Endothelial cell of umbilical vein (primary cell): ENCODE measurements around the gene RBBP5. TPM values are rescaled to one million over a fixed set of nuclear protein-coding genes. Genes with fewer than 3 reads are reported as not detected.

ENCODE experiments used
- BruUV-seq: library from RNA; stranded (reverse); fragments of 400-500 nt; replicated peaks from 2 replicates; lab custom pipeline; 2021; lab: Mats Ljungman, UMichigan
- CTCF ChIA-PET: fragments of 300-600, 350-600 bp; sonication (Branson Sonifier 250); formaldehyde crosslinking; loops from one replicate; lab custom pipeline; 2021; ENCODE audit warnings: antibody characterized with exemption, inconsistent platforms; lab: Charles Lee
- POLR2A ChIA-PET: fragments of 300-600, 350-600 bp; sonication (Branson Sonifier 250); formaldehyde crosslinking; loops from one replicate; lab custom pipeline; 2021; ENCODE audit warnings: antibody characterized with exemption, inconsistent platforms; lab: Charles Lee
- DNase-seq: peaks from one replicate; pipeline ENCODE4 v3.0.0-alpha.2; 2011; ENCODE audit warnings: low read depth, low spot score
- FAIRE-seq: peaks from 2 replicates; lab custom pipeline; 2011; peaks lifted over from hg19 to GRCh38; lab: Jason Lieb, UNC
- H2AFZ ChIP-seq: 2 replicates; pipeline ENCODE4 v1.6.0; 2012; ENCODE audit warnings: low read depth, low read length, control low read depth, inconsistent platforms
- H3K27ac ChIP-seq: 2 replicates; pipeline ENCODE4 v1.5.1; 2011; ENCODE audit warnings: low read depth, mild to moderate bottlenecking, control low read depth, low read length, moderate library complexity; ENCODE audit not compliant: insufficient read depth
- H3K27me3 ChIP-seq, 2 experiments: 2 replicates each; pipeline versions ENCODE4 v1.6.0 to v1.6.1; 2011; ENCODE audit warnings: low read length in 2 of 2, mixed read lengths in 1 of 2; ENCODE audit not compliant: control insufficient read depth in 2 of 2, insufficient read depth in 2 of 2
- H3K36me3 ChIP-seq, 2 experiments: 2 replicates in 1 of 2; 3 replicates in 1 of 2; pipeline ENCODE4 v1.5.1; 2011; ENCODE audit warnings: low read length in 2 of 2, mild to moderate bottlenecking in 1 of 2, moderate library complexity in 1 of 2; ENCODE audit not compliant: control insufficient read depth in 2 of 2, insufficient read depth in 2 of 2; ENCODE audit errors: extremely low read depth in 1 of 2
- H3K4me1 ChIP-seq: 3 replicates; pipeline ENCODE4 v1.5.1; 2011; ENCODE audit warnings: mild to moderate bottlenecking, low read length; ENCODE audit not compliant: control insufficient read depth, insufficient read depth; ENCODE audit errors: extremely low read depth
- H3K4me2 ChIP-seq: 2 replicates; pipeline ENCODE4 v1.6.1; 2011; ENCODE audit warnings: low read length, control low read depth, mixed read lengths; ENCODE audit not compliant: insufficient read depth
- H3K4me3 ChIP-seq, 3 experiments: fragments of 200-600 bp in 1 of 3; sonication (generic), shearing (Covaris generic) in 1 of 3; replicated peaks in 1 of 3; 2 replicates each; pipeline ENCODE4 v1.5.1; 2011 to 2016; ENCODE audit warnings: control low read depth in 3 of 3, low read length in 3 of 3, mild to moderate bottlenecking in 2 of 3, inconsistent platforms in 1 of 3, low read depth in 1 of 3, moderate library complexity in 1 of 3; ENCODE audit not compliant: insufficient read depth in 1 of 3
- H3K79me2 ChIP-seq: 2 replicates; pipeline ENCODE4 v1.6.0; 2012; ENCODE audit warnings: low read length, inconsistent platforms; ENCODE audit not compliant: control insufficient read depth, insufficient read depth
- H3K9ac ChIP-seq: replicated peaks from 2 replicates; pipeline ENCODE3; 2011; ENCODE audit warnings: low read length, control low read depth; ENCODE audit not compliant: insufficient read depth; ENCODE audit errors: extremely low read depth
- H3K9me1 ChIP-seq: replicated peaks from 3 replicates; pipeline ENCODE4 v1.6.0; 2011; ENCODE audit warnings: mild to moderate bottlenecking, low read length; ENCODE audit not compliant: control insufficient read depth, insufficient read depth; ENCODE audit errors: extremely low read depth
- H3K9me3 ChIP-seq: replicated peaks from 2 replicates; pipeline ENCODE4 v1.5.1; 2012; ENCODE audit warnings: low read length, inconsistent platforms; ENCODE audit not compliant: control insufficient read depth, insufficient read depth
- H4K20me1 ChIP-seq: replicated peaks from 2 replicates; pipeline ENCODE3; 2011; ENCODE audit warnings: mild to moderate bottlenecking, low read length; ENCODE audit not compliant: control insufficient read depth, insufficient read depth; ENCODE audit errors: extremely low read depth
- EZH2 ChIP-seq: IDR thresholded peaks from 2 replicates; pipeline ENCODE4 v1.6.1; 2012; ENCODE audit warnings: borderline replicate concordance, low read depth, mild to moderate bottlenecking, moderate library complexity, low read length, inconsistent platforms; ENCODE audit not compliant: severe bottlenecking
- FOS ChIP-seq: IDR thresholded peaks from 2 replicates; pipeline ENCODE4 v1.6.1; 2011; ENCODE audit warnings: mild to moderate bottlenecking, low read length, moderate library complexity, borderline replicate concordance; ENCODE audit not compliant: insufficient read depth
- GATA2 ChIP-seq: IDR thresholded peaks from 2 replicates; pipeline ENCODE4 v1.7.0; 2011; ENCODE audit warnings: low read depth, mild to moderate bottlenecking, moderate library complexity, mixed read lengths, low read length; ENCODE audit not compliant: insufficient read length, insufficient read depth
- JUN ChIP-seq: IDR thresholded peaks from 2 replicates; pipeline ENCODE4 v1.6.1; 2011; ENCODE audit warnings: borderline replicate concordance, low read depth; ENCODE audit not compliant: insufficient read length, insufficient read depth
- MYC ChIP-seq: IDR thresholded peaks from one replicate; pipeline ENCODE4 v1.6.1; 2011; ENCODE audit warnings: mild to moderate bottlenecking, low read depth, low read length
- POLR2A ChIP-seq: IDR thresholded peaks from 2 replicates; pipeline ENCODE4 v1.6.1; 2012; ENCODE audit warnings: low read depth, mild to moderate bottlenecking, control low read depth, low read length
- POLR2AphosphoS5 ChIP-seq: IDR thresholded peaks from 2 replicates; pipeline ENCODE4 v1.6.1; 2012; ENCODE audit warnings: low read depth, mild to moderate bottlenecking, control low read depth, low read length, moderate library complexity; ENCODE audit not compliant: insufficient read depth
- dilution Hi-C: fragments of 300-500 bp; cut with MboI; formaldehyde crosslinking; loops from one replicate; pipeline ENCODE4 v1.15.0; 2019; ENCODE audit warnings: low sequenced_read_pairs; ENCODE audit not compliant: extremely low pct_ligation_motif_present
- intact Hi-C: fragments of 100-400 bp; cut with micrococcal nuclease; formaldehyde crosslinking; loops from one replicate; pipeline ENCODE4 v1.10.0; 2022
- polyA plus RNA-seq, 4 experiments: library from polyadenylated mRNA; depleted of rRNA in 3 of 4; stranded (reverse) in 3 of 4; unstranded in 1 of 4; fragments of >200 nt; gene quantifications; 2 replicates each; pipeline versions ENCODE4 v1.2.1 to v1.2.3, GENCODE V29; 2011 to 2012; ENCODE audit warnings: missing spikeins in 1 of 4
- total RNA-seq: library from RNA; stranded (reverse); gene quantifications from 2 replicates; pipeline ENCODE4 v1.2.3, GENCODE V29; 2021
- TF ChIP-seq, protein P1 (sequence below): IDR thresholded peaks from 2 replicates; pipeline ENCODE4 v1.6.1; 2011; ENCODE audit not compliant: insufficient read depth, insufficient read length
- TF ChIP-seq, protein P2 (sequence below), 2 donors: IDR thresholded peaks; 1 replicate in 1 of 2; 2 replicates in 1 of 2; pipeline ENCODE4 v1.5.1; 2011; ENCODE audit warnings: low read length in 2 of 2, mild to moderate bottlenecking in 2 of 2, moderate library complexity in 2 of 2, control low read depth in 1 of 2, inconsistent platforms in 1 of 2, low read depth in 1 of 2; ENCODE audit not compliant: insufficient read depth in 1 of 2; ENCODE audit errors: extremely low read depth in 1 of 2

RBBP5 gene
- total and polyA plus RNA-seq, 2 donors (not counting 3 experiments of a cell fraction or from before 2014, with no cell fraction given): 5.8 to 14.2 TPM

DNA sequence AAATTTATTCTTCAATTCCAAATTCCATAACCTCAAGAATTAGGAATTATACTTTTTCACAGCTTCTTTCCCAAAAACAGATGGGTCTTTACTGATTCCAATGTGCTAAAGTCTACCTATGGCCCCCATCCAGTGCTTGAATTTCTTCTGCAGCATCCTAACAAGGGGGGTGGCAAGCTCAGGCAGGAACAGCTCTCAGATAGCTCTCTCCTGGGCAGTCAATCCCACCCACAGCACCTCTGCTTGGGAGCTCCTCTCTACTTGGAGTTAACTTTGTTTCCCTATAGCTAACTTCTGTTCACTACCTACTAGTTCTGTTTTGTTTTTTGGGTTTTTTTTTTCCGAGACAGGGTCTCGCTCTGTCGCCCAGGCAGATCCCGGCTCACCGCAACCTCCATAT, 12.1 kb downstream of the RBBP5 start:
- BruUV-seq: no TSS peak

More for the DNA sequence above, 12.1 kb downstream of the RBBP5 start:
- intact Hi-C loops (no loop called here), dilution Hi-C loops (no loop called here)
- Histone ChIP-seq H4K20me1 (no peaks in the 10 kb centered on the region), H3K4me3 (no peak overlapping the region), H3K4me1 (no peaks in the 10 kb centered on the region), H2AFZ (no peak overlapping the region), H3K79me2 (no peaks in the 10 kb centered on the region), H3K9me1 (no peaks in the 10 kb centered on the region), H3K9ac (no peak overlapping the region), H3K27ac (no peak overlapping the region), H3K36me3 (peaks cover 8 to 12% of the 10 kb centered on the region in 2 experiments), H3K9me3 (no peaks in the 10 kb centered on the region), H3K27me3 (no peaks in the 10 kb centered on the region), H3K4me2 (no peak overlapping the region)
- no peak for FAIRE-seq
- DNase-seq: no peak
- TF ChIP-seq FOS: no peak
- TF ChIP-seq JUN: no peak
- TF ChIP-seq MYC: no peak
- TF ChIP-seq GATA2: no peak
- no peak for TF ChIP-seq POLR2AphosphoS5
- TF ChIP-seq EZH2: no peak
- no peak for TF ChIP-seq POLR2A
- TF ChIP-seq, protein P1, sequence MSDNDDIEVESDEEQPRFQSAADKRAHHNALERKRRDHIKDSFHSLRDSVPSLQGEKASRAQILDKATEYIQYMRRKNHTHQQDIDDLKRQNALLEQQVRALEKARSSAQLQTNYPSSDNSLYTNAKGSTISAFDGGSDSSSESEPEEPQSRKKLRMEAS: no peak
- TF ChIP-seq, protein P2, sequence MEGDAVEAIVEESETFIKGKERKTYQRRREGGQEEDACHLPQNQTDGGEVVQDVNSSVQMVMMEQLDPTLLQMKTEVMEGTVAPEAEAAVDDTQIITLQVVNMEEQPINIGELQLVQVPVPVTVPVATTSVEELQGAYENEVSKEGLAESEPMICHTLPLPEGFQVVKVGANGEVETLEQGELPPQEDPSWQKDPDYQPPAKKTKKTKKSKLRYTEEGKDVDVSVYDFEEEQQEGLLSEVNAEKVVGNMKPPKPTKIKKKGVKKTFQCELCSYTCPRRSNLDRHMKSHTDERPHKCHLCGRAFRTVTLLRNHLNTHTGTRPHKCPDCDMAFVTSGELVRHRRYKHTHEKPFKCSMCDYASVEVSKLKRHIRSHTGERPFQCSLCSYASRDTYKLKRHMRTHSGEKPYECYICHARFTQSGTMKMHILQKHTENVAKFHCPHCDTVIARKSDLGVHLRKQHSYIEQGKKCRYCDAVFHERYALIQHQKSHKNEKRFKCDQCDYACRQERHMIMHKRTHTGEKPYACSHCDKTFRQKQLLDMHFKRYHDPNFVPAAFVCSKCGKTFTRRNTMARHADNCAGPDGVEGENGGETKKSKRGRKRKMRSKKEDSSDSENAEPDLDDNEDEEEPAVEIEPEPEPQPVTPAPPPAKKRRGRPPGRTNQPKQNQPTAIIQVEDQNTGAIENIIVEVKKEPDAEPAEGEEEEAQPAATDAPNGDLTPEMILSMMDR (IDR thresholded peaks at IDR 0.05; ENCODE audit: extremely low read depth in 1 of 2, insufficient read depth in 1 of 2, low read depth in 1 of 2, low read length in 2 of 2): no peak
- ChIA-PET POLR2A (interaction anchor here (1.4 kb wide), 1 partner anchor 12 kb away, joined by 4 read pairs; the partner anchor contains the start of gene RBBP5), CTCF (interaction anchor here (0.5 to 2.4 kb wide), 4 partner anchors 11 to 55 kb away, joined by 3 to 21 read pairs (median 4); no protein-coding TSS in a partner anchor)
